T-helper 2 cell treated with Interferon-gamma antibody and Interleukin-4, amounts not matched to agents 5 μg/mL and 100 μg/mL, for 36 hours (primary cell): Measurements from ENCODE around the gene PFKP.

Experiments used
- DNase-seq: peaks from one replicate; pipeline ENCODE4 v3.0.0; 2021; ENCODE audit warnings: low spot score
- H3K27ac Mint-ChIP-seq: one replicate; pipeline ENCODE4 v1.8.0; 2021; ENCODE audit warnings: mild to moderate bottlenecking, mixed read lengths
- H3K27me3 Mint-ChIP-seq: one replicate; pipeline ENCODE4 v1.8.0; 2021; ENCODE audit warnings: low read depth, mixed read lengths
- H3K36me3 Mint-ChIP-seq: one replicate; pipeline ENCODE4 v1.8.0; 2021; ENCODE audit warnings: low read depth, mixed read lengths
- H3K4me1 Mint-ChIP-seq: one replicate; pipeline ENCODE4 v1.8.0; 2021; ENCODE audit warnings: low read depth, mixed read lengths
- H3K4me3 Mint-ChIP-seq: one replicate; pipeline ENCODE4 v1.8.0; 2022; ENCODE audit warnings: mild to moderate bottlenecking, moderate library complexity, mixed read lengths
- H3K9me3 Mint-ChIP-seq: one replicate; pipeline ENCODE4 v1.8.0; 2021; ENCODE audit warnings: mixed read lengths

The PFKP gene

GRCh38 chr10:3128379-3129130, 61.2 kb downstream of the PFKP start:
- no peak overlapping the region for H3K27ac Mint-ChIP-seq
- H3K4me1 Mint-ChIP-seq, result no peaks in the 10 kb centered on the region
- no peaks in the 10 kb centered on the region for H3K27me3 Mint-ChIP-seq
- H3K36me3 Mint-ChIP-seq, result peaks cover 51% of the 10 kb centered on the region
- DNase-seq, result no peak
- H3K4me3 Mint-ChIP-seq, result no peak overlapping the region
- no peaks in the 10 kb centered on the region for H3K9me3 Mint-ChIP-seq

GRCh38 chr10:3129581-3130340, 62.4 kb downstream of the PFKP start:
- H3K4me3 Mint-ChIP-seq, result no peak overlapping the region
- no peak for DNase-seq
- H3K36me3 Mint-ChIP-seq, result peaks cover 61% of the 10 kb centered on the region
- no peaks in the 10 kb centered on the region for H3K27me3 Mint-ChIP-seq
- H3K4me1 Mint-ChIP-seq, result no peaks in the 10 kb centered on the region
- H3K9me3 Mint-ChIP-seq, result no peaks in the 10 kb centered on the region
- H3K27ac Mint-ChIP-seq, result no peak overlapping the region

- no peaks in the 10 kb centered on the region for H3K27me3 Mint-ChIP-seq
- no peak overlapping the region for H3K27ac Mint-ChIP-seq
- no peak for DNase-seq
- H3K36me3 Mint-ChIP-seq, result peaks cover 66% of the 10 kb centered on the region
- no peaks in the 10 kb centered on the region for H3K4me1 Mint-ChIP-seq
- no peaks in the 10 kb centered on the region for H3K9me3 Mint-ChIP-seq
- no peak overlapping the region for H3K4me3 Mint-ChIP-seq
These were observed 63.8 kb downstream of the PFKP start for GRCh38 chr10:3131098-3131497.

GRCh38 chr10:3132036-3133025, 65.0 kb downstream of the PFKP start:
- no peaks in the 10 kb centered on the region for H3K9me3 Mint-ChIP-seq
- H3K4me3 Mint-ChIP-seq, result no peak overlapping the region
- no peaks in the 10 kb centered on the region for H3K27me3 Mint-ChIP-seq
- peaks cover 72% of the 10 kb centered on the region for H3K36me3 Mint-ChIP-seq
- H3K4me1 Mint-ChIP-seq, result no peaks in the 10 kb centered on the region
- H3K27ac Mint-ChIP-seq, result no peak overlapping the region
- no peak for DNase-seq

- Mint-ChIP-seq H3K4me1 (no peaks in the 10 kb centered on the region), H3K36me3 (peaks cover 74% of the 10 kb centered on the region), H3K27me3 (no peaks in the 10 kb centered on the region), H3K4me3 (no peak overlapping the region), H3K27ac (no peak overlapping the region), H3K9me3 (no peaks in the 10 kb centered on the region)
- no peak for DNase-seq
These were observed 66.6 kb downstream of the PFKP start for GRCh38 chr10:3133948-3134347.

GRCh38 chr10:3135006-3135405, 67.7 kb downstream of the PFKP start:
- Mint-ChIP-seq H3K4me3 (no peak overlapping the region), H3K4me1 (no peaks in the 10 kb centered on the region), H3K27me3 (no peaks in the 10 kb centered on the region), H3K9me3 (no peaks in the 10 kb centered on the region), H3K27ac (no peak overlapping the region), H3K36me3 (peaks cover 76% of the 10 kb centered on the region)
- no peak for DNase-seq

GRCh38 chr10:3136336-3136735, 69.0 kb downstream of the PFKP start:
- H3K4me3 Mint-ChIP-seq, result no peak overlapping the region
- no peaks in the 10 kb centered on the region for H3K27me3 Mint-ChIP-seq
- no peaks in the 10 kb centered on the region for H3K4me1 Mint-ChIP-seq
- H3K36me3 Mint-ChIP-seq, result peaks cover 81% of the 10 kb centered on the region
- no peaks in the 10 kb centered on the region for H3K9me3 Mint-ChIP-seq
- DNase-seq, result no peak
- H3K27ac Mint-ChIP-seq, result no peak overlapping the region

- Mint-ChIP-seq H3K36me3 (peaks cover 78% of the 10 kb centered on the region), H3K27ac (no peak overlapping the region), H3K4me1 (no peaks in the 10 kb centered on the region), H3K4me3 (no peak overlapping the region), H3K9me3 (no peaks in the 10 kb centered on the region), H3K27me3 (no peaks in the 10 kb centered on the region)
- DNase-seq, result no peak
These were observed 69.6 kb downstream of the PFKP start for GRCh38 chr10:3136763-3137611.

- no peak overlapping the region for H3K4me3 Mint-ChIP-seq
- H3K27ac Mint-ChIP-seq, result no peak overlapping the region
- no peaks in the 10 kb centered on the region for H3K27me3 Mint-ChIP-seq
- no peak for DNase-seq
- no peaks in the 10 kb centered on the region for H3K9me3 Mint-ChIP-seq
- H3K36me3 Mint-ChIP-seq, result peaks cover 74% of the 10 kb centered on the region
- no peaks in the 10 kb centered on the region for H3K4me1 Mint-ChIP-seq
These were observed 70.8 kb downstream of the PFKP start for GRCh38 chr10:3137958-3138726.

GRCh38 chr10:3139216-3139910, 72.0 kb downstream of the PFKP start:
- no peak overlapping the region for H3K27ac Mint-ChIP-seq
- H3K4me3 Mint-ChIP-seq, result no peak overlapping the region
- no peaks in the 10 kb centered on the region for H3K27me3 Mint-ChIP-seq
- no peaks in the 10 kb centered on the region for H3K9me3 Mint-ChIP-seq
- H3K4me1 Mint-ChIP-seq, result no peaks in the 10 kb centered on the region
- no peak for DNase-seq
- peaks cover 77% of the 10 kb centered on the region for H3K36me3 Mint-ChIP-seq

GRCh38 chr10:3140280-3140679, 72.9 kb downstream of the PFKP start:
- Mint-ChIP-seq H3K27ac (no peak overlapping the region), H3K4me1 (no peaks in the 10 kb centered on the region), H3K4me3 (no peak overlapping the region), H3K27me3 (no peaks in the 10 kb centered on the region), H3K9me3 (no peaks in the 10 kb centered on the region), H3K36me3 (peaks cover 70% of the 10 kb centered on the region)
- DNase-seq, result no peak

- no peaks in the 10 kb centered on the region for H3K4me1 Mint-ChIP-seq
- H3K27me3 Mint-ChIP-seq, result no peaks in the 10 kb centered on the region
- peaks cover 65% of the 10 kb centered on the region for H3K36me3 Mint-ChIP-seq
- H3K27ac Mint-ChIP-seq, result no peak overlapping the region
- H3K4me3 Mint-ChIP-seq, result no peak overlapping the region
- H3K9me3 Mint-ChIP-seq, result no peaks in the 10 kb centered on the region
- no peak for DNase-seq
These were observed 74.1 kb downstream of the PFKP start for GRCh38 chr10:3141351-3142005.
